Large intestine (tissue), 3 donors: ENCODE data around the gene CLDN5. TPM values are rescaled to one million over a fixed set of nuclear protein-coding genes. Genes with fewer than 3 reads are reported as not detected.

Source experiments
- DNase-seq, 2 donors: peaks; one replicate each; pipeline versions ENCODE4 v3.0.0 to v3.0.0-alpha.2; 2013
- H3K27ac ChIP-seq: one replicate; pipeline ENCODE4 v1.5.1; 2013; ENCODE audit warnings: low read length
- H3K27me3 ChIP-seq: 2 replicates; pipeline ENCODE4 v1.6.1; 2013; ENCODE audit warnings: low read length; ENCODE audit not compliant: control insufficient read depth, insufficient read depth
- H3K36me3 ChIP-seq: 2 replicates; pipeline ENCODE4 v1.6.1; 2013; ENCODE audit warnings: low read length; ENCODE audit not compliant: control insufficient read depth, insufficient read depth
- H3K4me1 ChIP-seq: one replicate; pipeline ENCODE4 v1.6.1; 2013; ENCODE audit warnings: low read length; ENCODE audit not compliant: control insufficient read depth, insufficient read depth
- H3K4me3 ChIP-seq: one replicate; pipeline ENCODE4 v1.5.1; 2013; ENCODE audit warnings: low read length
- H3K9me3 ChIP-seq: one replicate; pipeline ENCODE4 v1.6.1; 2013; ENCODE audit warnings: mild to moderate bottlenecking, low read depth, low read length, moderate library complexity; ENCODE audit not compliant: control insufficient read depth
- WGBS: methylation state at CpG from one replicate; pipeline ENCODE4 v1.1.5; 2013; ENCODE audit warnings: low lambda C conversion rate; ENCODE audit not compliant: insufficient coverage; 5-methylcytosine and 5-hydroxymethylcytosine counted together
- polyA plus RNA-seq: library from polyadenylated mRNA; unstranded; fragments of 120-200 nt; gene quantifications from one replicate; pipeline ENCODE4 v1.2.1, GENCODE V29; 2013

Gene CLDN5
- polyA plus RNA-seq, 1 donor, result 12.4 TPM

- no CpG with 5 or more reads among the region's 3 CpGs for WGBS
- Histone ChIP-seq H3K4me1 (no peaks in the 10 kb centered on the region), H3K27ac (no peak overlapping the region), H3K9me3 (no peaks in the 10 kb centered on the region), H3K27me3 (no peaks in the 10 kb centered on the region), H3K4me3 (no peak overlapping the region), H3K36me3 (peaks cover 3% of the 10 kb centered on the region)
- DNase-seq, result no peak
These were observed 27.9 kb downstream of the CLDN5 start for GRCh38 chr22:19496324-19496630.

DNA sequence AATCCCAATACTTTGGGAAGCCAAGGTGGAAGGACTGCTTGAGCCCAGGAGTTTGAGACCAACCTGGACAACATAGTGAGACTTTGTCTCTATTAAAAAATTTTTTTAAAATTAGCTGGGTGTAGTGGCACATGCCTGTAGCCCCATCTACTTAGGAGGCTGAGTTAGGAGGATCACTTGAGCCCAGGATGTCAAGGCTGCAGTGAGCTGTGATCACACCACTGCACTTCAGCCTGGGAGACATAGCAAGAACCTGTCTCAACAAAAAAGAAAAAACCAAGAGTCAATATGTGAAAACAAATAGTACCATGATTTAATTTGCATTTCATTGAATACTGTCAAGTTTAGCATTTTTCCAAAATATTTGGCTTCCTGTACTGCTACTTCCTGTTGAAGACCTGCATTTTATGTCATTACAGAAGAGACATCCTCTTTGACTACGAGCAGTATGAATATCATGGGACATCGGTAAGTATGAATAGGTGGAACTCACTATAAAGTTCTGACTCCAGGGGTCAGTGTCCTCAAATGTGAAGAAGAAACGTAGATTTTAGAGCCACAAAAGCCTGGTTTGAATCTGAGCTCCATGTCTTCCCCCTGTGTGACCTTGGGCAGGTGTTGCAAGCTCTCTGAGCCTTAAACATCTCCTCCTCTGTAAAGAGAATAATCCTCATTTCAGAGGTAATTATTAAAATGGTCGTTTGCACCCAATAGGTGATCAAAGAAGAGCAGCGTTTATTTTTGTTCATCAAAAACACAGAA lies 28.5 kb downstream of the CLDN5 start:
- no CpG with 5 or more reads among the region's 5 CpGs for WGBS
- no peak for DNase-seq
- no peaks in the 10 kb centered on the region for H3K9me3 ChIP-seq
- H3K4me1 ChIP-seq, result no peaks in the 10 kb centered on the region
- no peak overlapping the region for H3K4me3 ChIP-seq
- peaks cover 3% of the 10 kb centered on the region for H3K36me3 ChIP-seq
- H3K27ac ChIP-seq, result no peak overlapping the region
- H3K27me3 ChIP-seq, result no peaks in the 10 kb centered on the region

DNA sequence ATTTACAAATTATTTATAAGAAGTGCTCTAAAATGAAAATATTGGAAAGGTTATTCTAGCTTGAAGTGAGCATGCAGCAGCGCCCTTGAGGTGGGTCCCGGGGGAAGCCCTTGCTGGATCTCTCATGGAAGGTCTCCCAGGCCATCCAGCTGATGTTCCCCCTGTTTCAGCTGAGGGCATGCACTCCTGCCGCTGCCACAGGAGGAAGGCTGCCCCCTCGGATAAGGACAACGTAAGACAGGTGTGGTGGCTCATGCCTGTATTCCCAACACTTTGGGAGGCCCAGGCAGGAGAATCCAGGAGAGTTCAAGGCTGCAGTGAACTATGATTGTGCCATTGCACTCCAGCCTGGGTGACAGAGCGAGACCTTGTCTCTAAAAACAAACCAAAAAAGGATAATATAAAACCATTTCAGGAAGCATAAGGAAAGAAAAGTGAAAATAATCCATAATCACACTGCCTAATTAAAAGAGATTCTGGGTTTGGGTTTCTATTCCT lies 29.5 kb downstream of the CLDN5 start:
- DNase-seq, result no peak
- H3K27ac ChIP-seq, result no peak overlapping the region
- no peaks in the 10 kb centered on the region for H3K4me1 ChIP-seq
- no peak overlapping the region for H3K4me3 ChIP-seq
- no peaks in the 10 kb centered on the region for H3K27me3 ChIP-seq
- H3K9me3 ChIP-seq, result no peaks in the 10 kb centered on the region
- WGBS, result no CpG with 5 or more reads among the region's 6 CpGs
- peaks cover 3% of the 10 kb centered on the region for H3K36me3 ChIP-seq

DNA sequence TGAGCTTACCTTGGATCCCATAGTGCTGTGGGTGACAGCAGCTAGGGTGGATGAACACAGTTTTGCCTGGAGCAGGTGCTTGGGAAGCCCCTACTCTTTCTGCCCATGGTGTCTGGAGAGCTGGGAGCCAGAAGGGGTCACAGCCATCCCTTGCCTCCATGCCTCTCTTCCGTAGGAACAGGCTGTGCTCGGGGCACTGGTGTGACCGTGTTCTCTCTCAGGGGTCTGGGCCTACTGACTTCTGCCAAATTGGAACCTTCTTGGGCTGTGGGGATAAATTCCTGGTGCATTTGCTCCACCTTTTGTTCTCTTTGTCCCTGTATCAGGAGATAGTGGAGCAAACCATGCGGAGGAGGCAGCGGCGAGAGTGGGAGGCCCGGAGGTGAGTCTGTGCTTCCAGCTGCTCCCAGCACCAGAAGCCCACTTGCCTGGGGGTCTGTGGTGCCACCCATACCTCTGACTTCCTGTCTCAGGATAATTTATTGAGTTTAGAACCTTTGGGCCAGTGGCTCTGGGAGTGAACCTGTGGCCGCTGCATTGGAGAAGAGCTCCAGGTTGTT lies 30.1 kb downstream of the CLDN5 start:
- Histone ChIP-seq H3K27ac (no peak overlapping the region), H3K4me3 (no peak overlapping the region), H3K36me3 (peaks cover 3% of the 10 kb centered on the region), H3K4me1 (no peaks in the 10 kb centered on the region), H3K27me3 (no peaks in the 10 kb centered on the region), H3K9me3 (no peaks in the 10 kb centered on the region)
- no CpG with 5 or more reads among the region's 8 CpGs for WGBS
- DNase-seq, result no peak

GRCh38 chr22:19492504-19493174 lies 31.6 kb downstream of the CLDN5 start:
- Histone ChIP-seq H3K9me3 (no peaks in the 10 kb centered on the region), H3K4me1 (no peaks in the 10 kb centered on the region), H3K4me3 (no peak overlapping the region), H3K27ac (no peak overlapping the region), H3K36me3 (peaks cover 3% of the 10 kb centered on the region), H3K27me3 (no peaks in the 10 kb centered on the region)
- 83% methylated on average over 1 of the region's 6 CpGs for WGBS
- DNase-seq, result no peak

DNA sequence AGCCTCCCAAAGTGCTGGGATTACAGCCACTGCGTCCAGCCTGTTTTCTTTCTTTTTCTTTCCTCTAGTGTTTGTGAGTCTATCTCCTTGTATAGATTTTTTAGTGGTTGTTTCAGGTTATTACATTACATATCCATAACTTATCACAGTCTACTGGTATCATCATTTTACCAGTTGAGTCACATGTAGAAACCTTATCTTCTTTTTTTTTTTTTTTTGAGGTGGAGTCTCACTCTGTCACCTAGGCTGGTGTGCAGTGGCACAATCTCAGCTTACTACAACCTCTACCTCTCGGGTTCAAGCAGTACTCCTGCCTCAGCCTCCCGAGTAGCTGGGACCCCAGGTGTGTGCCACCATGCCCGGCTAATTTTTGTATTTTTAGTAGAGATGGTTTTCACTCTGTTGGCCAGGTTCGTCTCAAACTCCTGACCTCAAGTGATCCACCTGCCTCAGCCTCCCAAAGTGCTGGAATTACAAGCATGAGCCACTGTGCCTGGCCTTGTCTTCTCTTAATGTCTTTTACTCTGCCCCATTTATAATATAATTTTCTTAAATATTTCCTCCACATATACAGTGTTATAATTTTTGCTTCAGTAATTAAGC lies 33.5 kb downstream of the CLDN5 start:
- H3K9me3 ChIP-seq, result no peaks in the 10 kb centered on the region
- H3K27me3 ChIP-seq, result no peaks in the 10 kb centered on the region
- H3K27ac ChIP-seq, result no peak overlapping the region
- no peaks in the 10 kb centered on the region for H3K4me1 ChIP-seq
- 100% methylated on average over 3 of the region's 5 CpGs for WGBS
- no peak for DNase-seq
- H3K36me3 ChIP-seq, result peaks cover 3% of the 10 kb centered on the region
- no peak overlapping the region for H3K4me3 ChIP-seq

GRCh38 chr22:19488884-19489843 lies 35.0 kb downstream of the CLDN5 start:
- no peaks in the 10 kb centered on the region for H3K27me3 ChIP-seq
- H3K9me3 ChIP-seq, result no peaks in the 10 kb centered on the region
- H3K4me1 ChIP-seq, result no peaks in the 10 kb centered on the region
- H3K27ac ChIP-seq, result no peak overlapping the region
- peaks cover 4% of the 10 kb centered on the region for H3K36me3 ChIP-seq
- DNase-seq, result peak in 1 of 2 donors; percentile 21
- no peak overlapping the region for H3K4me3 ChIP-seq
- 89% methylated on average over 3 of the region's 7 CpGs for WGBS

- H3K9me3 ChIP-seq, result no peaks in the 10 kb centered on the region
- no peaks in the 10 kb centered on the region for H3K4me1 ChIP-seq
- H3K27ac ChIP-seq, result no peak overlapping the region
These were observed 35.9 kb downstream of the CLDN5 start for GRCh38 chr22:19488285-19488684.

DNA sequence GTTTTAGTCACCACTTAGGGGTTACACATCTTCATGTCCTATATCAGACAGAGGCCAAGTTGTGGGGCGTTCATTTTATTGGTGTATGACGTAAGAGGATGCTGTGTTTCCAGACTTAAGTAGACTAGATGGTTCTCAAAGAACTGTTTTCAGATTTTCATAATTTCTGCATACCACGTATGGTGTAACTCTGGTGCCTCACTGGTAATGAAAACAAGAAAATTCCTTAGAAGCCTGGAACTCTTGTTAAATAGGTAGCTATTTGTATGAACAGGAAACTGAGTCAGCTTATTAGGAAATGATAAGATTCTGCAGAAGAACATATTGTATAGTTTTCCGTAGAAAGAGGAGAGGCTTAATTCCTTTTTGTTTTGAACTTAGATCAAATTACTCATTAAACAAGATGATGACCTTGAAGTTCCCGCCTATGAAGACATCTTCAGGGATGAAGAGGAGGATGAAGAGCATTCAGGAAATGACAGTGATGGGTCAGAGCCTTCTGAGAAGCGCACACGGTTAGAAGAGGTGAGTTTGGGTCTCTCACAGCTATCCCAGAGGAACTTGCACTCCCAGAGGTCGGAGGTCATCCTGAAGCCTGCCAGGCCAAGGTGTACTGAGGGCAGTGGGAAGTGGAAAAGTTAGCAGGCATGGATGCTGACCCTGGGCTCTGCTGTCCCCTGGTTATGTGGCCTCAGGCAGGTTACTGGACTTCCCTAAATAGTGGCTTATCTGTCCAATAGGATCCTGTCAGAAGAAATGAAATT lies 40.5 kb downstream of the CLDN5 start:
- Histone ChIP-seq H3K9me3 (no peaks in the 10 kb centered on the region), H3K36me3 (peaks cover 7% of the 10 kb centered on the region), H3K4me3 (no peak overlapping the region), H3K4me1 (no peaks in the 10 kb centered on the region), H3K27ac (no peak overlapping the region), H3K27me3 (no peaks in the 10 kb centered on the region)
- WGBS, result 100% methylated on average over 1 of the region's 8 CpGs
- no peak for DNase-seq

More at GRCh38 chr22:19488285-19488684, 35.9 kb downstream of the CLDN5 start:
- WGBS, result no CpG with 5 or more reads among the region's 2 CpGs
- no peaks in the 10 kb centered on the region for H3K27me3 ChIP-seq
- H3K36me3 ChIP-seq, result peaks cover 7% of the 10 kb centered on the region
- H3K4me3 ChIP-seq, result no peak overlapping the region
- no peak for DNase-seq
